Right renal pelvis (tissue), 4 donors: ENCODE measurements around the gene RGS7. TPM values are rescaled to one million over a fixed set of nuclear protein-coding genes. Genes with fewer than 3 reads are reported as not detected.
"Not testable (repeated sequence)": the region's sequence is repeated elsewhere in the genome, so short reads cannot be mapped to it uniquely, and the experiment has no call there.

ENCODE experiments used
- DNase-seq, 4 donors: peaks; one replicate each; pipeline ENCODE4 v3.0.0-alpha.2; 2013; ENCODE audit warnings: low read depth in 4 of 4, low spot score in 3 of 4, missing footprints in 1 of 4
- polyA plus RNA-seq, 4 donors: library from polyadenylated mRNA; unstranded; fragments of 120-200 nt; gene quantifications; one replicate each; pipeline ENCODE4 v1.2.1, GENCODE V29; 2013; ENCODE audit not compliant: insufficient read length in 4 of 4

Gene RGS7
- polyA plus RNA-seq, 4 donors, result 5.3 to 6.5 (median 6.2) TPM

DNA sequence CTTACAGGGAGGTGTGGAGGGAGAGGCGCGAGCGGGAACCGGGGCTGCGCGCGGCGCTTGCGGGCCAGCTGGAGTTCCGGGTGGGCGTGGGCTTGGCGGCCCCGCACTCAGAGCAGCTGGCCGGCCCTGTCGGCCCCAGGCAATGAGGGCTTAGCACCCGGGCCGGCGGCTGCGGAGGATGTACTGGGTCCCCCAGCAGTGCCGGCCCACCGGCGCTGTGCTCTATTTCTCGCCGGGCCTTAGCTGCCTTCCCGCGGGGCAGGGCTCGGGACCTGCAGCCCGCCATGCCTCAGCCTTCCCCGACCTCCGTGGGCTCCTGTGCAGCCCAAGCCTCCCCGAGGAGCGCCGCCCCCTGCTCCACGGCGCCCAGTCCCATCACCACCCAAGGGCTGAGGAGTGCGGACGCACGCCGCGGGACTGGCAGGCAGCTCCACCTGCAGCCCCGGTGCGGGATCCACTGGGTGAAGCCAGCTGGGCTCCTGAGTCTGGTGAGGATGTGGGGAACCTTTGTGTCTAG, 594.5 kb downstream of the RGS7 start:
- not testable (repeated sequence) for DNase-seq

DNA sequence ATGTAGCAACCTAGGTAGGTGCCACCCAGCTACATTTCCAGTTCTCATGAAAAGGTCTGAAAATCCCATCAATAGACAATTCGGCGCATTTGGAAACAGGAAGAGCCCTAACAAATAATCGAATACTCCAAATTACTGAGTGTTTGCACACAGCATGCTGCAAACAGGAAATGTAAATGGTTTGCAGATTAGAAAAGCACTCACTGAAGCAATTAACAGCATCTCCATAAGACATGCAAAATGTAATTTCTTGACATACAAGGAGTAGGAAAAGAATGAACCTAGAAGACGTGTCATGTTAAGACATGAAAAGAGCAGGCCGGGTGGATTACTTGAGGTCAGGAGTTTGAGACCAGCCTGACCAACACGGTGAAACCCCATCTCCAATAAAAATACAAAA, 598.2 kb downstream of the RGS7 start:
- not testable (repeated sequence) for DNase-seq

DNA sequence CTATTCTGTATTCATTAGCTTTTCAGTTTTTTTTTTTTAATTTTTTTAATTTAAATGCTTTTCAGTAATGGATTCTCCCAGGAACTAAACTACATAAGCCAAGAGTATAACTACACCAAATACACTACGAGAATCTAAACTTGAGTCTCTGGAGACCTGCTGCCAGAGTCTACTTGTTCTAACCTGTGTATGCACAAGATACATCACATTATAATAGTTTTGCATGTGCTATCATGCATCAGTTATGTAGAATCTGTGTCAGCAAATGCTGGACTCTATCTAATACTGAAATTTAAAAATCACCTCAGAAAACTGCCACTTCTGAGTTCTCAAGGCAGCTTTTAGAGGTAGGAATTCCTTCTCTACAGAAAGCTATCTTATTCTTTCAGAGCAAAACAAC, 598.7 kb downstream of the RGS7 start:
- DNase-seq, result no peak

DNA sequence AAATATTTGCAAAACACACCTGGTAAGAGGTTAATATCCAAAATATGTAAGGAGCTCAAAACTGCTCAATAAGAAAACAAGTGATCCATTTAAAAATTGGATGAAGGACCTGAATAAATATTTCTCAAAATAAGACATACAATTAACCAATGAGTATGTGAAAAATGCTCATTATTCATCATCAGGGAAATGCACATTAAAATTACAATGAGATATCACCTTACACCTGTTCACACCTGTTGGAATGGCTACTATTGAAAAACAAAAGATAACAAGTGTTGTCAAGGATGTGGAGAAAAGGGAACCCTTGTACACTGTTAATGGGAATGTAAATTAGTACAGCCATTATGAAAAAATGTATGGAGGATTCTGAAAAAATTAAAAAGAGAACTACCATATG, 609.1 kb downstream of the RGS7 start:
- no peak for DNase-seq

DNA sequence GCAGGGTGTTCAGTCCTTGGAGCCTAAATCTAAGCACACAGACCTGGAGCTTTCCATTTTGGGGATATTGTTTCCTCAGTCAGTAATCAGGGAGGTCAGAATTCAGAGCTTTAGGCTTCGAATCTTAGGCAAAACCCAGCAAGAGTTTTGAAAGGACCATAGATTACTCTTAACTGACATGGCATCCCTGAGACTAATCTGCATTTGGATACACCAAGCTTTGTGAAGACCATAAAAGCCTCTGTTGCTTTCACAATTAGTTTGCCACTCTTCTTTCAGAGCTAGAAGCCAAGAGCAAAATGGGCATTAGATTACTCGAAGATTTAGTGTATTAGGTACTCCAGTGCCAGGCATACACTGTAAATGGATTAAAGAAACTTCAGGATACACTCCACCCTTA, 613.3 kb downstream of the RGS7 start:
- DNase-seq, result no peak

DNA sequence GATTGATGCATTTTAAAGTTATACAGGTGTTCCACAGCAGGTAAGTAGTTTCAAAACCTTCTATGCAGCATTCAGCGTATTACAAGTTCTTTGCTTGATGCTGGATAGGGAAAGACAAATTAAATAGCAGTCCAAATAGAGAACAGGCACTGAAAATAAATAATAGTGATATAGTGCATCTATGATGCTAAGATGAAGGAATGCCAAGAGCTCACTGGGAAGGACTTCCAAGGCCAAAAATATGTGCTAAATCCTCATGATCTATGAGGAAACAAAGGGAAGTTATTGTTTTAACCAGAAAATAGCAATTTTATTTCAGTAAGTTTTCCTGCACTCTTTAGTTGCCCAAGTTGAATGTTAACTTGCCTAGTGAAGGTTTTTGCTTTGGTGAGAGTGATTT, 617.3 kb downstream of the RGS7 start:
- DNase-seq, result no peak

DNA sequence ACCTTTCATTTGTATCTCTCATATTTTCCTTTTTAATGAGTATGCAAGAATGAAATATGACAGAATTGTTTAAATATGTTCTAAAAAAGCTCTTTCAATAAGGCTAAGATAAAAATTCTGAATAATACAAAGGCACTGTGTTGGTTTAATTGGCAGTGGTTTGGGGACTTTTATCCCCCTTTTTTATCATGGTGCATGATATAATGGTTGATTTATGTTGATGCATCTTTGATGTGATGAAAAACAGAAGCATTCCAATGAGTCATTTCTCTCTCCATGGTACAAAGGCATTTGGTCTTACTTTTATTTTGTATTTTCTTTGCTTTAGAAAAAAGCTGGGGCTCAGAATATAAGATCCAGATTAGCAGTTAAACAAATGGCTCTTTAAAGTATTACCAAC, 617.9 kb downstream of the RGS7 start:
- DNase-seq, result no peak

DNA sequence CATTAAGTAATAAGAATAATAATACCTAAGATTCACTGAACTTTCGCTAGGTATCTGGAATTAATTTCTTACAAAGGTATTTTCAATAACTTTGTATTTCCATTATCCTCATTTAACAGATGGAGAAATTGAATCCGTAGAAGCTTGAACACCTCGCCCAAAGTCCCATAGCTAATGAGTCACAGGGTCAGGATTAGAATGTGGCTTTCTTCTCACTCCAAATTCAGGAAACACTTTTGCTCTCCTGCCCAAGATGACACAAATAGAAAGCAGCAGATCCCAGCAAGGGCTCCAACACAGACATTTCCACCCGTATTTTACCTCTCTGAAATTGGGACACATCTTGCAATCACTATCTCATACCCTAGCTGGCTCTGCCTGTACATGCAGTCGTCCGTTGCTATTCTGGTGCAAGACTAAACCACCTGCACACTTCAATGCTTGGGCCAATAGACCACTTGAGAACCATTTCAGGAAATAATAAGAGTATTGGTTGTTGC, 619.2 kb downstream of the RGS7 start:
- no peak for DNase-seq

DNA sequence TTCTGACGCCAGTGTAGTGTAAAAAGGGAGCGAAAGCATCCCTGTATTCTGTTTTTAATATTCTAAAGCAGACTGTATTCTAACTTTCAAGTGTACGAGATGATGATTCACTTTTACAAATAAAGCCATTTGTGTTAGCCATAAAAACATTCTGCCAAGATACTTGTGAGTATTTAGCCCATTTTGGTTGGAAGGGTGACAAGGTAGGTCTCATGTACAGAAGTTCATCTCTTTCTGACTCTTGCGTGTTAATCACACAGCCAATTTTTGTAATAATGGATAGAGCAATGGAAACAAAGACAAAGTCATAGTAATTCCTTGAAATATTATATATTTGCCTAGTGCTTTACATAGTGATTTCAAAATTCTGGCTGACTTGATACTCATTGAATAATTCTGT, 619.7 kb downstream of the RGS7 start:
- DNase-seq, result no peak

DNA sequence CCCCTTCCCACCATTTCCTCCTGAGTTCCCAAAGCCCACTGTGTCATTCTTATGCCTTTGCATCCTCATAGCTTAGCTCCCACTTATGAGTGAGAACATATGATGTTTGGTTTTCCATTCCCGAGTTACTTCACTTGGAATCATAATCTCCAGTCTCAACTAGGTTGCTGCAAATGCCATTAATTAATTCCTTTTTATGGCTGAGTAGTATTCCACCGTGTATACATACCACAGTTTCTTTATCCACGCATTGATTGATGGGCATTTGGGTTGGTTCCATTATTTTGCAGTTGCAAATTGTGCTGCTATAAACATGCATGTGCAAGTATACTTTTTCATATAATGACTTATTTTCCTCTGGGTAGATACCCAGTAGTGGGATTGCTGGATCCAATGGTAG, 622.3 kb downstream of the RGS7 start:
- not testable (repeated sequence) for DNase-seq

DNA sequence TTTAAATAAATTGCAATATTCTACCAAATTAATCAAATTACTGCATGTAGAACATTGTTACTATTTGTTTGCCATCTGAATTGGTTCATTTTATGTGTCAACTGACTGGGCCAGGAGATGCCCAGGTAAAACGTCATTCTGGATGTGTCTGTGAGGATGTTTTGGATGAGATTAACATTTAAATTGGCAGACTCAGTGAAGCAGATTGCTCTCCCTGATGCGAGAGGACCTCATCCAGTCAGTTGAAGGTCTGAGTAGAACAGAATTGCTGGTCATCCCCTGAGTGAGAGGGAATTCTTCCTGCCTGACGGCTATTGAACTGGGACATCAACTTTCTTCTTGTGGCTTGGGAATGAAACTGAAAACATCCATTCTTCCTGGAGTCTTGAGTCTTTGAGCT, 623.0 kb downstream of the RGS7 start:
- no peak for DNase-seq

DNA sequence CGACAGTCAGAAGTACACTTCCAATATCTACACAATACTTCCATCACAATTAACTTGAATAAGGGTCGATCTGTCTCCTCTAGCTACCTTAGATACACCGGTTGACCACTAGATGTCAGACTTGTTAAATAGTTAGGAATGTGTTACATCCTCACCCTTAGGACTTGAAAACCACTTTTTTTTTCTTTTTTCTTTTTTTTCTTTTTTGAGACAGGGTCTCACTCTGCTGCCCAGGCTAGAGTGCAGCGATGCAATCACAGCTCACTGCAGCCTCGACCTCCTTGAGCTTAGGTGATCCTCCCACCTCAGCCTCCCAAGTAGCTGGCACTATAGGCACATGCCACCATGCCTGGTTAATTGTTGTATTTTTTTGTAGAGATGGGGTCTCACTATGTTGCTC, 624.6 kb downstream of the RGS7 start:
- DNase-seq, result peak; percentile 25 to 32 (median 28)

Other genes with a start within 250 kb of the RGS7 start
- 100 to 1,000 TPM in 3 of 4 donors, 10 to 100 TPM in 1; 97.9 to 114 (median 109) TPM for gene FH, start 162.6 kb upstream of the RGS7 start, polyA plus RNA-seq
- gene KMO, start 175.2 kb upstream of the RGS7 start, polyA plus RNA-seq, result 10 to 100 TPM; 18.7 to 30.9 (median 22.3) TPM